Measurements from ENCODE around the gene PVALEF.

DNA sequence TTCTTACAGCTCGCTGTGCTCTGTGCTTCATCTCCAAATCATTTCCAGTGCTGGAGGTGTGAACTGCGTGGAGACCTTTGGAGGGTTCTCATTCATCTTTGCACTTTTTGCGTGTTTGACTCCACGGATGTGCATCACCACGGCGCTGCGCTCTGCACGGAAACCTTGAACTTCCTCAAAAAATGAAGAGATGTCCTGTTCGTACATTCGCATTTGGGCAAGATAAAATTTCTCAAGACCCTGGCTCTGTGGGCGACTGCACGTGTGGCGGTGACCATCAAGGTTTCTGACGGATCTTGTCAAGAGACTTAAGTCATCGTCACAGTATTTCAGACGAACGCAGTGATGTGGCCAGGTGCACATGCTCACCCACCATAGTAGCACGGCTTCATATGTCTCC lies 10.3 kb upstream of the PVALEF start:
- TF ChIP-seq ZNF274 (IDR thresholded peaks at IDR 0.05; ENCODE audit: low read depth, low read length) (no peak), YY1 (IDR thresholded peaks at IDR 0.05; ENCODE audit: insufficient read depth, insufficient read length) (no peak)

Measured in NT2/D1 (cell line).